Gastrocnemius medialis (tissue), 4 donors: ENCODE results near the gene ZNF784.

Experiments used
- CTCF ChIP-seq, 5 experiments: fragments of 450-650 bp in 3 of 5; fragments of 200-600 bp in 2 of 5; sonication (generic) in 2 of 5; IDR thresholded peaks in 4 of 5; conservative IDR thresholded peaks in 1 of 5; 1 replicate in 4 of 5; 2 replicates in 1 of 5; pipeline ENCODE4 v1.5.1; 2016 to 2019; ENCODE audit warnings: antibody characterized with exemption in 5 of 5, mild to moderate bottlenecking in 3 of 5, moderate library complexity in 3 of 5
- POLR2A ChIP-seq, 2 donors: fragments of 450-650 bp; IDR thresholded peaks; one replicate each; pipeline ENCODE4 v1.6.1; 2017; ENCODE audit warnings: antibody characterized with exemption in 2 of 2, mild to moderate bottlenecking in 2 of 2, moderate library complexity in 2 of 2

GRCh38 chr19:55611300-55611982 lies 12.9 kb downstream of the ZNF784 start:
- TF ChIP-seq CTCF (IDR thresholded peaks at IDR 0.05 in 4 of 5, conservative IDR thresholded peaks at IDR 0.05 in 1 of 5) = no peak
- no peak for TF ChIP-seq POLR2A (IDR thresholded peaks at IDR 0.05)
